Fibroblast of pulmonary artery (primary cell): ENCODE measurements around the gene TPRG1L.
"Not testable (repeated sequence)": the region's sequence is repeated elsewhere in the genome, so short reads cannot be mapped to it uniquely, and the experiment has no call there.

Experiments used
- DNase-seq: peaks from one replicate; pipeline ENCODE4 v3.0.0-alpha.2; 2010; ENCODE audit warnings: low read depth
- H3K4me3 ChIP-seq: replicated peaks from 2 replicates; pipeline ENCODE4 v1.5.1; 2011; ENCODE audit warnings: low read depth, mild to moderate bottlenecking, control low read depth, low read length, moderate library complexity
- CTCF ChIP-seq: IDR thresholded peaks from 2 replicates; pipeline ENCODE4 v1.5.1; 2011; ENCODE audit warnings: mild to moderate bottlenecking, control low read depth, low read length, inconsistent platforms; ENCODE audit errors: missing control alignments

The TPRG1L gene

GRCh38 chr1:3616861-3617260, 8.0 kb upstream of the TPRG1L start:
- no peak overlapping the region for H3K4me3 ChIP-seq
- no peak for TF ChIP-seq CTCF
- no peak for DNase-seq

GRCh38 chr1:3617806-3618345, 6.9 kb upstream of the TPRG1L start:
- no peak for DNase-seq
- TF ChIP-seq CTCF, result no peak
- no peak overlapping the region for H3K4me3 ChIP-seq

- H3K4me3 ChIP-seq, result no peak overlapping the region
- DNase-seq, result no peak
- TF ChIP-seq CTCF, result no peak
Measured at GRCh38 chr1:3618531-3618880, 6.3 kb upstream of the TPRG1L start.

GRCh38 chr1:3618881-3619671, 5.7 kb upstream of the TPRG1L start:
- DNase-seq, result peak; percentile 80
- no peak overlapping the region for H3K4me3 ChIP-seq
- peak; percentile 82 for TF ChIP-seq CTCF

- DNase-seq, result no peak
- H3K4me3 ChIP-seq, result no peak overlapping the region
- no peak for TF ChIP-seq CTCF
Measured at GRCh38 chr1:3620708-3621107, 4.1 kb upstream of the TPRG1L start.

GRCh38 chr1:3621151-3621671, 3.6 kb upstream of the TPRG1L start:
- H3K4me3 ChIP-seq, result not testable (repeated sequence)
- peak; percentile 48 for TF ChIP-seq CTCF
- peak; percentile 38 for DNase-seq

GRCh38 chr1:3622102-3622501, 2.7 kb upstream of the TPRG1L start:
- not testable (repeated sequence) for H3K4me3 ChIP-seq, DNase-seq
